Retinal pigment epithelial cell (primary cell): ENCODE data around the gene ABCA13.

Source experiments
- DNase-seq: peaks from one replicate; pipeline ENCODE4 v3.0.0-alpha.2; 2010; ENCODE audit warnings: low read depth
- H3K4me3 ChIP-seq: 2 replicates; pipeline ENCODE4 v1.5.1; 2011; ENCODE audit warnings: mild to moderate bottlenecking, low read length, control low read depth, moderate library complexity
- TF ChIP-seq, protein P1 (sequence below): conservative IDR thresholded peaks from 2 replicates; pipeline ENCODE4 v1.5.1; 2011; ENCODE audit warnings: low read depth, low read length, control low read depth, inconsistent platforms

The ABCA13 gene

GRCh38 chr7:48664241-48664640 is 493.0 kb downstream of the ABCA13 start:
- no peak for DNase-seq
- TF ChIP-seq, protein P1, sequence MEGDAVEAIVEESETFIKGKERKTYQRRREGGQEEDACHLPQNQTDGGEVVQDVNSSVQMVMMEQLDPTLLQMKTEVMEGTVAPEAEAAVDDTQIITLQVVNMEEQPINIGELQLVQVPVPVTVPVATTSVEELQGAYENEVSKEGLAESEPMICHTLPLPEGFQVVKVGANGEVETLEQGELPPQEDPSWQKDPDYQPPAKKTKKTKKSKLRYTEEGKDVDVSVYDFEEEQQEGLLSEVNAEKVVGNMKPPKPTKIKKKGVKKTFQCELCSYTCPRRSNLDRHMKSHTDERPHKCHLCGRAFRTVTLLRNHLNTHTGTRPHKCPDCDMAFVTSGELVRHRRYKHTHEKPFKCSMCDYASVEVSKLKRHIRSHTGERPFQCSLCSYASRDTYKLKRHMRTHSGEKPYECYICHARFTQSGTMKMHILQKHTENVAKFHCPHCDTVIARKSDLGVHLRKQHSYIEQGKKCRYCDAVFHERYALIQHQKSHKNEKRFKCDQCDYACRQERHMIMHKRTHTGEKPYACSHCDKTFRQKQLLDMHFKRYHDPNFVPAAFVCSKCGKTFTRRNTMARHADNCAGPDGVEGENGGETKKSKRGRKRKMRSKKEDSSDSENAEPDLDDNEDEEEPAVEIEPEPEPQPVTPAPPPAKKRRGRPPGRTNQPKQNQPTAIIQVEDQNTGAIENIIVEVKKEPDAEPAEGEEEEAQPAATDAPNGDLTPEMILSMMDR, result no peak
- H3K4me3 ChIP-seq, result no peak overlapping the region

DNA sequence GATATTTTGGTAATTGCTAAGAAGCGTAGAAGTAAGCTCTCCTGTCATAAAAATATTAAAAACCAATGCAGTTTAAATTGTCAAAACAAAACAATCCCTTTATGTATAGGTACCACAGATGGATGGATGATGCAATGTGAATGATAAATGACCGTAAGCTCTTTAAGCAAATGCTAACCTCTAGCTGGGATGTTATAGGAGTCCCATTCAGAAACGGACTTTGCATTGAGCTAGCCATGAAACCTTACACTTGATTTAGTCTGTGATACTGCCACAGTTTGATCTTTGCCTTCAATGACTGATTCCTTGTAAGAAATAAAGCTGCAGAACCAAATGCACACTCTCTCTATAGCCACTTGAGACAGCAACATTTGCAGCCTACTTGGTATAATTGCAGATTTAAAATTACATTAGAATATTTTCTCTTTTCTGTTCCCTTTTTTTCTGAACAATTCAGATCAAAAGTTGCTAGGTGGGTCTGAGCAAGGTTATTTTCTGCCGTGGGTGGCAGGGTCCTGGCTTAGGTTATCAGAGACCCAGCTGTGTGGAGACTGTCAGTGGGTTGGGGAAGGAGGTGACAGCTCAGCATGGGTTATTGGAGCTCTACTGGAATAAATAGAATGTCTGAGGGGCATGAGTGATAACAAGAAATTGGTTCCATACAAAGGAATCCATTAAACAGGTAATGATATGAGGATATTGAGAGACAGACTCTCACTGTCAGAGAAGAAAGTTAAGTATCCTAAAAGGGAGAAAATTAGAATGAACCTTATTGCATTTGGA is 494.3 kb downstream of the ABCA13 start:
- DNase-seq, result no peak
- TF ChIP-seq, protein P1, result no peak
- H3K4me3 ChIP-seq, result no peak overlapping the region

DNA sequence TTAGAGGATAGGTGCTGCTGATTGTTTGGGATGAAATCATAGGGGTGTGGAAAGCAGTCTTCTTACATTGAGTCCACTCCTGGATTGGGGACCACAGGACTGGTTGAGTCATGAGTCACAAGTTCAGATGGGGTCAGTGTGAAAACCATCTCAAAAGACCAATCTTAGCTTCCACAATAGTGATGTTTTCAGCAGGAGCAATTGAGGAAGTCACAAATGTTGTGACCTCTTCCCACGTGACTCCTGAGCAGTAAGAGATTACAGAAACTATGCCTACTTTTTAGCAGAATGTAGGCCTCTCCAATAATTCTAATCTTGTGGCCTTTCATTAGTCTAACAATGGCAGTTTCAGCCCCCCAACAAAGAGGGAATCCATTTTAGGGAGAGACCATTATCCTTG is 496.1 kb downstream of the ABCA13 start:
- no peak for DNase-seq

DNA sequence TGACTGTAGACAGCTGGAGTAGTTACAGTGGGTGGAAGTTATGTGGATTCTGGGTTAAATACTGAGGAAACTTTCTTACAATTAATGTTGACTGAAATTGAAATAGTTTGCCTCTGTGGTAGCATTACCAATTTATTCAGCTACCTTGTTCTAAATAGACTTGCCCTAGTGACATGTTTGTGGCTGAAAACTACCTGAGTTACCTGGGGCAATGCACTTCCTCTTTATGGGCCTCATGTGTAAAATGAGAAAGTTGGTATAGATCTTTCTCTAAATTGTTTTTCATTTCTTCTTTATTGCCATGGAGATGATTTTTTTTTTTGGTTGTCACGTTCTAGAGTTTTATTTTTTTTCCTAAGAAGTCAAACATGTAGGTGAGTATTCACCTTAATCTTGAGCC is 500.4 kb downstream of the ABCA13 start:
- DNase-seq, result no peak
- H3K4me3 ChIP-seq, result no peak overlapping the region
- TF ChIP-seq, protein P1, result no peak

More for the DNA sequence above, 496.1 kb downstream of the ABCA13 start:
- no peak overlapping the region for H3K4me3 ChIP-seq
- TF ChIP-seq, protein P1, result no peak

DNA sequence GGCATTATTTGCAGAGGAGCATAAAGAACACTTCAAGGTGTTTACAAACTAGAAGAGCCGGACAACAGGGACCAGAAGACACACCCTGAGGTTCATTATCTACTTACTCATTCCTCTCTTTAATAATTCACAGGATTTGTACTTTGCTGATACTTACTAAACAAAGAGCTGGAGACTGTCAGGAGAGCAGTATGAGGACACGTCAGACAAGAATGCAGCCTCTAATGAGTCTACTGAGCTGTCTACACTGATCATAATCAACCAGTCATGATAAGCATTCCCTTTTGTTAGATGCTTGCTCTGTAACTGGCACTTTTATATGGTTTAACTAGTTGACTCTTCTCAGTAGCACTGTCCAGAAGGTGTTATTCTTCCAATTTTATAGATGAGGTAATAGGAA is 509.7 kb downstream of the ABCA13 start:
- DNase-seq, result peak; percentile 45
- H3K4me3 ChIP-seq, result no peak overlapping the region
- TF ChIP-seq, protein P1, result no peak

GRCh38 chr7:48691788-48692187 is 520.5 kb downstream of the ABCA13 start:
- no peak overlapping the region for H3K4me3 ChIP-seq
- DNase-seq, result no peak
- TF ChIP-seq, protein P1, result no peak
